ENCODE results near the gene CCR6. TPM values are rescaled to one million over a fixed set of nuclear protein-coding genes. Genes with fewer than 3 reads are reported as not detected.

The CCR6 gene
- total and polyA plus RNA-seq, 2 of the 13 experiments (the other 11 are each of a cell fraction or from before 2014, with no cell fraction given), result 4.5 to 8.7 TPM

- FAIRE-seq (no peak), ATAC-seq (no peak), DNase-seq (ENCODE audit: low spot score) (no peak)
- no TSS peak for BruUV-seq (replicated peaks)
- no peaks in the 10 kb centered on the region for H4K20me1 ChIP-seq (ENCODE audit: insufficient read depth, low read length)
- no peaks in the 10 kb centered on the region for H3K36me3 ChIP-seq (replicated peaks in 1 of 2; ENCODE audit: control insufficient read depth in 1 of 2, insufficient read depth in 2 of 2, low read length in 2 of 2)
- no peak for TF ChIP-seq ETV5 (CRISPR knock-in tag; IDR thresholded peaks at IDR 0.05; ENCODE audit: borderline replicate concordance)
- TF ChIP-seq CREM (IDR thresholded peaks at IDR 0.05), result no peak
- no peak for TF ChIP-seq CREM (CRISPR knock-in tag; IDR thresholded peaks at IDR 0.05)
- TF ChIP-seq ZBTB14 (CRISPR knock-in tag; IDR thresholded peaks at IDR 0.05), result no peak
- no peak for TF ChIP-seq TBL1XR1 (IDR thresholded peaks at IDR 0.05; ENCODE audit: borderline replicate concordance, low read length, partially characterized antibody)
- no peak for TF ChIP-seq BRCA1 (CRISPR knock-in tag; IDR thresholded peaks at IDR 0.05)
- TF ChIP-seq GLMP (CRISPR knock-in tag; IDR thresholded peaks at IDR 0.05; ENCODE audit: borderline replicate concordance), result no peak
- no peak for TF ChIP-seq REXO4 (CRISPR knock-in tag; IDR thresholded peaks at IDR 0.05; ENCODE audit: borderline replicate concordance)
- TF ChIP-seq RBM39 (IDR thresholded peaks at IDR 0.05; ENCODE audit: low read depth, low read length, poor library complexity, severe bottlenecking), result no peak
- TF ChIP-seq FOXO1 (CRISPR knock-in tag; IDR thresholded peaks at IDR 0.05), result no peak
- TF ChIP-seq ZNF850 (CRISPR knock-in tag; conservative IDR thresholded peaks at IDR 0.05), result no peak
- no peak for TF ChIP-seq ZNF614 (CRISPR knock-in tag; IDR thresholded peaks at IDR 0.05; ENCODE audit: borderline replicate concordance)
- no peak for TF ChIP-seq UBTF (CRISPR knock-in tag; IDR thresholded peaks at IDR 0.05)
- no peak for TF ChIP-seq BHLHE40 (IDR thresholded peaks at IDR 0.05; ENCODE audit: low read length)
- TF ChIP-seq ZNF800 (CRISPR knock-in tag; IDR thresholded peaks at IDR 0.05), result no peak
- no peak overlapping the region for H3K4me3 ChIP-seq (replicated peaks in 1 of 3; ENCODE audit: insufficient read depth in 1 of 3, low read depth in 2 of 3, low read length in 3 of 3)
- intact Hi-C loops (cut with micrococcal nuclease; ENCODE audit: unreplicated experiment) (no loop called here), in situ Hi-C loops (cut with HindIII; ENCODE audit: extremely low pct_ligation_motif_present, low pct_unique_long_range_greater_than_20kb) (no loop called here)
- no peak overlapping the region for H3K27ac ChIP-seq (ENCODE audit: extremely low read length, insufficient read depth, low read length)
- CTCF ChIA-PET (ENCODE audit: low intra/inter-chr PET ratio, low total read pairs), result no interaction called here
- no peaks in the 10 kb centered on the region for H3K79me2 ChIP-seq (ENCODE audit: insufficient read depth, low read length)
- no peak overlapping the region for H3K4me2 ChIP-seq (ENCODE audit: low read depth, low read length)
- POLR2A ChIA-PET, result no interaction called here
- WGBS (ENCODE audit: low lambda C conversion rate), result 21% methylated on average over 3 of the region's 3 CpGs
- H2AFZ ChIP-seq (ENCODE audit: low read length), result no peak overlapping the region
- H3K9me3 ChIP-seq (ENCODE audit: low read length), result no peaks in the 10 kb centered on the region
- peaks cover 8% of the 10 kb centered on the region; the same call in 1 of the 2 replicates for H3K4me1 ChIP-seq (ENCODE audit: insufficient read depth, low read length)
- peaks cover 4 to 61% of the 10 kb centered on the region in 2 experiments; a peak in 4 of 5 replicates for H3K27me3 ChIP-seq (ENCODE audit: control insufficient read depth in 1 of 2, insufficient read depth in 2 of 2, low read length in 2 of 2)
- no peak overlapping the region for H3K9ac ChIP-seq (ENCODE audit: insufficient read depth, low read depth, low read length)
Measured at GRCh38 chr6:167111597-167111996, 11.3 kb upstream of the CCR6 start.

Measured in HepG2 (cell line).